ENCODE results near the gene USP21. TPM values are rescaled to one million over a fixed set of nuclear protein-coding genes. Genes with fewer than 3 reads are reported as not detected.

Gene USP21
- total RNA-seq, 6 donors from 2014 or later, result 14.1 to 48.2 (median 21.8) TPM

Small RNA genes within 50 kb of the gene (small RNA-seq; reads per million reads assigned to genes)
- gene RF01225, result 0 reads per million in 4 donors

Other genes with a start within 250 kb of the USP21 start
- 10 to 100 TPM; 21.4 to 63.8 (median 38.8) TPM for gene ITLN2, start 204.7 kb upstream of the USP21 start, total RNA-seq
- 100 to 1,000 TPM in 5 of 6 donors, 10 to 100 TPM in 1; 99.0 to 209 (median 172) TPM for gene F11R, start 138.3 kb upstream of the USP21 start, total RNA-seq
- 100 to 1,000 TPM in 4 of 6 donors, 10 to 100 TPM in 2; 56.2 to 170 (median 113) TPM for gene TSTD1, start 120.5 kb upstream of the USP21 start, total RNA-seq
- 100 to 1,000 TPM in 1 of 6 donors, 10 to 100 TPM in 5; 78.2 to 151 (median 84.2) TPM for gene USF1, start 113.5 kb upstream of the USP21 start, total RNA-seq
- gene ARHGAP30, start 89.6 kb upstream of the USP21 start, total RNA-seq, result 10 to 100 TPM; 26.8 to 69.9 (median 51.2) TPM
- 10 to 100 TPM in 4 of 6 donors, 1 to 10 TPM in 2; 5.2 to 19.9 (median 12.1) TPM for gene NECTIN4, start 69.9 kb upstream of the USP21 start, total RNA-seq
- 10 to 100 TPM in 1 of 6 donors, 1 to 10 TPM in 4, not detected in 1; 6.5 to 12.3 (median 7.4) TPM for gene KLHDC9, start 61.1 kb upstream of the USP21 start, total RNA-seq
- gene PFDN2, start 41.5 kb upstream of the USP21 start, total RNA-seq, result 10 to 100 TPM; 17.8 to 55.9 (median 41.4) TPM
- gene NIT1, start 41.4 kb upstream of the USP21 start, total RNA-seq, result 10 to 100 TPM; 21.2 to 62.9 (median 40.7) TPM
- gene DEDD, start 26.8 kb upstream of the USP21 start, total RNA-seq, result 10 to 100 TPM; 26.7 to 45.1 (median 35.1) TPM
- 10 to 100 TPM; 32.5 to 95.6 (median 75.6) TPM for gene UFC1, start 5.5 kb upstream of the USP21 start, total RNA-seq
- gene PPOX, start 6.9 kb downstream of the USP21 start, total RNA-seq, result 10 to 100 TPM; 19.5 to 48.2 (median 26.6) TPM
- gene B4GALT3, start 18.0 kb downstream of the USP21 start, total RNA-seq, result 10 to 100 TPM; 12.3 to 37.1 (median 27.2) TPM
- 10 to 100 TPM in 1 of 6 donors, 1 to 10 TPM in 4, under 1 TPM in 1; 0.91 to 18.6 (median 3.0) TPM for gene ADAMTS4, start 39.6 kb downstream of the USP21 start, total RNA-seq
- 100 to 1,000 TPM in 2 of 6 donors, 10 to 100 TPM in 4; 65.7 to 194 (median 84.4) TPM for gene NDUFS2, start 42.9 kb downstream of the USP21 start, total RNA-seq
- gene FCER1G, start 55.8 kb downstream of the USP21 start, total RNA-seq, result 100 to 1,000 TPM in 5 of 6 donors, 10 to 100 TPM in 1; 75.4 to 233 (median 176) TPM
- gene APOA2, start 64.1 kb downstream of the USP21 start, total RNA-seq, result 1 to 10 TPM in 2 of 6 donors, not detected in 4; 2.5 to 3.7 TPM
- 10 to 100 TPM in 3 of 6 donors, 1 to 10 TPM in 3; 3.1 to 14.4 (median 9.9) TPM for gene TOMM40L, start 66.6 kb downstream of the USP21 start, total RNA-seq
- gene NR1I3, start 78.7 kb downstream of the USP21 start, total RNA-seq, result not detected
- gene PCP4L1, start 99.2 kb downstream of the USP21 start, total RNA-seq, result 1 to 10 TPM; 1.0 to 8.1 (median 5.0) TPM
- 1 to 10 TPM; 1.5 to 6.9 (median 4.0) TPM for gene MPZ, start 150.5 kb downstream of the USP21 start, total RNA-seq
- 100 to 1,000 TPM in 2 of 6 donors, 10 to 100 TPM in 4; 17.7 to 159 (median 66.7) TPM for gene SDHC, start 154.9 kb downstream of the USP21 start, total RNA-seq
- 1 to 10 TPM in 4 of 6 donors, under 1 TPM in 1, not detected in 1; 0.37 to 9.5 (median 4.0) TPM for gene CFAP126, start 208.4 kb downstream of the USP21 start, total RNA-seq